Coronary artery (tissue), 2 donors: ENCODE measurements around the gene PRKAR1A.

Experiments used
- DNase-seq: peaks from one replicate; pipeline ENCODE4 v3.0.0-alpha.2; 2017; ENCODE audit warnings: low spot score
- H3K27ac ChIP-seq, 2 donors: fragments of 200-600 bp; sonication (generic); one replicate each; pipeline ENCODE4 v1.5.1; 2016 to 2019
- H3K4me3 ChIP-seq: fragments of 200-600 bp; sonication (generic); 2 replicates; pipeline ENCODE4 v1.5.1; 2016; ENCODE audit warnings: mild to moderate bottlenecking, moderate library complexity
- TF ChIP-seq, protein P1 (sequence below): fragments of 200-600 bp; sonication (generic); IDR thresholded peaks from one replicate; pipeline ENCODE4 v1.5.1; 2019; ENCODE audit warnings: antibody characterized with exemption

The PRKAR1A gene

DNA sequence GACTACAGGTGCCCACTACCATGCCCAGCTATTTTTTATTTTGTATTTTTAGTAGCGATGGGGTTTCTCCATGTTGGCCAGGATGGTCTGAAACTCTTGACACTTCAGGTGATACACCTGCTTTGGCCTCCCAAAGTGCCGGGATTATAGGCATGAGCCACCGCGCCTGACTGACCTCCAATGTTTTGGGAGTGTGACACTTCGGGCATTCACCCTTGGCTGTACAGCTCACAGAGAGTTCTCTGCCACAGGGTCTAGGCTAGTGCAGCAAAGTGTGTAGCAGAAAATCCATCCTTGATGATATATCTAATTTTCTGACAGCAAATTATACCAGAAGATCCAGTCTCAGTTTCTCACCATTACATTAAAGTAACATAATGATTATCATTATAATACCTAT is 74.8 kb downstream of the PRKAR1A start:
- Histone ChIP-seq H3K27ac (no peak overlapping the region), H3K4me3 (no peak overlapping the region)
- DNase-seq = no peak
- TF ChIP-seq, protein P1, sequence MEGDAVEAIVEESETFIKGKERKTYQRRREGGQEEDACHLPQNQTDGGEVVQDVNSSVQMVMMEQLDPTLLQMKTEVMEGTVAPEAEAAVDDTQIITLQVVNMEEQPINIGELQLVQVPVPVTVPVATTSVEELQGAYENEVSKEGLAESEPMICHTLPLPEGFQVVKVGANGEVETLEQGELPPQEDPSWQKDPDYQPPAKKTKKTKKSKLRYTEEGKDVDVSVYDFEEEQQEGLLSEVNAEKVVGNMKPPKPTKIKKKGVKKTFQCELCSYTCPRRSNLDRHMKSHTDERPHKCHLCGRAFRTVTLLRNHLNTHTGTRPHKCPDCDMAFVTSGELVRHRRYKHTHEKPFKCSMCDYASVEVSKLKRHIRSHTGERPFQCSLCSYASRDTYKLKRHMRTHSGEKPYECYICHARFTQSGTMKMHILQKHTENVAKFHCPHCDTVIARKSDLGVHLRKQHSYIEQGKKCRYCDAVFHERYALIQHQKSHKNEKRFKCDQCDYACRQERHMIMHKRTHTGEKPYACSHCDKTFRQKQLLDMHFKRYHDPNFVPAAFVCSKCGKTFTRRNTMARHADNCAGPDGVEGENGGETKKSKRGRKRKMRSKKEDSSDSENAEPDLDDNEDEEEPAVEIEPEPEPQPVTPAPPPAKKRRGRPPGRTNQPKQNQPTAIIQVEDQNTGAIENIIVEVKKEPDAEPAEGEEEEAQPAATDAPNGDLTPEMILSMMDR = no peak

DNA sequence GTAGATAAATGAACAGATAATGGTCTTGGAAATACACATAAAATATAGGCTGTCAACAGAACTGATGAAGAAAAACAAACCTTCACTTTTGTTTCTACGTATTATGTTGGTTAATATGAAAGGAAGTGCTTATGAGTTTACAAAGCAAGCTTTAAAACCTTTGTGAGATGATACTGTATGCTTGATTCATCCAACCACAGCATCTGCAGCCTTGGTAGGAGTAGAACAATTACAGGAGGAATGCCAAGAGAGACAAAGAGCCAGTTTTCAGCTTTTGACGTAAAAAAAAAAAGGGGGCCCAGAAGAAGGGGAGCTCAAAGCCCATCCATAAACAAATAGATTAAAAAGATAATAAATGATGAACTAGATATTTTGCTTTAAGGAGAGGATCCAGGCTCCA is 75.6 kb downstream of the PRKAR1A start:
- H3K4me3 ChIP-seq = no peak overlapping the region
- no peak overlapping the region for H3K27ac ChIP-seq
- no peak for DNase-seq
- TF ChIP-seq, protein P1 = no peak

- TF ChIP-seq, protein P1 = no peak
- H3K27ac ChIP-seq = no peak overlapping the region
Observed at GRCh38 chr17:68588362-68588761, 76.1 kb downstream of the PRKAR1A start.

DNA sequence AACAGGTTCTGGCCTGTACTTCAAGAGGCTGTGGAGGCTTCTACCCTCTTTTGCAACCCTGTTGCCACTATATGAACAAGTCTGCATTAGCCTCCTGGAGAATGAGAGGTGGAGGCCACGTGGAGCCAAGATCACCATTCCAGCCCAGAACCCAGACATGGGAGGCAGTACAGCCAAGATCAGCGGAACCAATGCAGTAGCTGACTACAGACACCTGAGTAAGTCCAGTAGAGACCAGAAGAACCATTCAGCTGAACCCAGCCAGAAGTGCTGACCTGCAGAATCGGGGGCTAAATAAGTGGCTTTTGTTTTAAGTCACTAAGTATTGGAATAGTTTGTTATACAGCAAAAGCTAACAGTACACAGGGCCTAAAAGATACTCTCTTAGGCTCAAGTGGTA is 76.9 kb downstream of the PRKAR1A start:
- Histone ChIP-seq H3K4me3 (no peak overlapping the region), H3K27ac (no peak overlapping the region)
- DNase-seq = no peak
- TF ChIP-seq, protein P1 = no peak

More at GRCh38 chr17:68588362-68588761, 76.1 kb downstream of the PRKAR1A start:
- H3K4me3 ChIP-seq = no peak overlapping the region
- DNase-seq = no peak

GRCh38 chr17:68591583-68591982 is 79.4 kb downstream of the PRKAR1A start:
- DNase-seq = no peak
- TF ChIP-seq, protein P1 = no peak
- Histone ChIP-seq H3K4me3 (no peak overlapping the region), H3K27ac (no peak overlapping the region)

DNA sequence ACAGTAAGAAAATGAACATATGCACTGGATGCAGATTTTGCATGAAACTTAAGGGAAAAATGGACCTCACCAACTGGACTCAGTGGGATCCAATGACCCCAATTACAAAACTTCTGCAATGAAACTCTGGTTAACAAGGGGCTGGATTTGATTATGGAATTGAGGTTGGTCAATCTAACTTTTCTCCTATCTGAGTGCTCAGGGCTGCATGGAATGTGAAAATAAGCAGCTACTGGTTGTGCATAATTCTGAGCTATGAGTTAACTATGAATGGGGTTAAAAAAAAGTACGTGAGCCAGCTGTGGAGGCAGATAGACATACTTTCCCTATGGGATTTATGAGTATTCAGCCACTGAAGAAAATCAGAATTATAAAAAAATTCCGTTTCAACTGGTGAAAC is 79.8 kb downstream of the PRKAR1A start:
- H3K4me3 ChIP-seq = no peak overlapping the region
- H3K27ac ChIP-seq = no peak overlapping the region
- no peak for DNase-seq
- TF ChIP-seq, protein P1 = no peak

- TF ChIP-seq, protein P1 = no peak
- no peak for DNase-seq
- no peak overlapping the region for H3K27ac ChIP-seq
- H3K4me3 ChIP-seq = no peak overlapping the region
Observed at GRCh38 chr17:68592682-68593641, 80.7 kb downstream of the PRKAR1A start.
